Hepatocyte (in vitro differentiated cells): ENCODE data around the gene GPAM. TPM values are rescaled to one million over a fixed set of nuclear protein-coding genes. Genes with fewer than 3 reads are reported as not detected.

Source experiments
- DNase-seq: peaks from one replicate; pipeline ENCODE4 v3.0.0-alpha.2; 2016; ENCODE audit warnings: low spot score
- H2AFZ ChIP-seq: fragments of 200-600 bp; sonication (generic); 2 replicates; pipeline ENCODE4 v1.6.0; 2016; ENCODE audit warnings: antibody characterized with exemption, mild to moderate bottlenecking
- H3K27ac ChIP-seq: fragments of 200-600 bp; sonication (generic); 2 replicates; pipeline ENCODE4 v1.5.1; 2016; ENCODE audit warnings: mild to moderate bottlenecking
- H3K27me3 ChIP-seq: fragments of 200-600 bp; sonication (generic); 2 replicates; pipeline ENCODE4 v1.6.1; 2016
- H3K36me3 ChIP-seq: fragments of 200-600 bp; sonication (generic); replicated peaks from 2 replicates; pipeline ENCODE4 v1.5.1; 2016; ENCODE audit warnings: low read depth; ENCODE audit not compliant: insufficient read depth
- H3K4me1 ChIP-seq: fragments of 200-600 bp; sonication (generic); 2 replicates; pipeline ENCODE4 v1.5.1; 2016; ENCODE audit warnings: mild to moderate bottlenecking, moderate library complexity; ENCODE audit not compliant: insufficient read depth
- H3K4me2 ChIP-seq: fragments of 200-600 bp; sonication (generic); 2 replicates; pipeline ENCODE4 v1.6.0; 2016
- H3K4me3 ChIP-seq: fragments of 200-600 bp; sonication (generic); 2 replicates; pipeline ENCODE4 v1.5.1; 2016; ENCODE audit warnings: mild to moderate bottlenecking
- H3K79me2 ChIP-seq: fragments of 200-600 bp; sonication (generic); 2 replicates; pipeline ENCODE4 v1.6.0; 2017; ENCODE audit warnings: mild to moderate bottlenecking
- H3K9me2 ChIP-seq: fragments of 200-600 bp; sonication (generic); replicated peaks from 2 replicates; pipeline ENCODE4 v1.6.0; 2017; ENCODE audit warnings: mild to moderate bottlenecking; ENCODE audit not compliant: insufficient read depth
- H3K9me3 ChIP-seq: fragments of 200-600 bp; sonication (generic); 2 replicates; pipeline ENCODE4 v1.5.1; 2016; ENCODE audit warnings: low read depth, mild to moderate bottlenecking
- H4K20me1 ChIP-seq: fragments of 200-600 bp; sonication (generic); 2 replicates; pipeline ENCODE4 v1.6.0; 2016; ENCODE audit warnings: mild to moderate bottlenecking; ENCODE audit not compliant: insufficient read depth, poor library complexity, severe bottlenecking
- CTCF ChIP-seq: fragments of 200-600 bp; sonication (generic); IDR thresholded peaks from 2 replicates; pipeline ENCODE4 v1.5.1; 2016; ENCODE audit warnings: antibody characterized with exemption, mild to moderate bottlenecking; ENCODE audit not compliant: poor library complexity
- EZH2 ChIP-seq: fragments of 200-600 bp; sonication (generic); IDR thresholded peaks from 2 replicates; pipeline ENCODE4 v1.6.1; 2016; ENCODE audit warnings: antibody characterized with exemption, mild to moderate bottlenecking, borderline replicate concordance
- EZH2phosphoT487 ChIP-seq: fragments of 200-600 bp; sonication (generic); IDR thresholded peaks from one replicate; pipeline ENCODE4 v1.6.1; 2018; ENCODE audit warnings: antibody characterized with exemption, mild to moderate bottlenecking, low read depth, moderate library complexity; ENCODE audit not compliant: unreplicated experiment, severe bottlenecking
- WGBS: methylation state at CpG from one replicate; pipeline ENCODE4 v1.1.6; 2016; ENCODE audit warnings: low lambda C conversion rate; ENCODE audit errors: missing lambda C conversion rate; 5-methylcytosine and 5-hydroxymethylcytosine counted together
- polyA plus RNA-seq: library from polyadenylated mRNA; unstranded; fragments of >200 nt; fragmentation: Nextera tagmentation; extraction: Ambion mirVana; gene quantifications from 2 replicates; pipeline ENCODE4 v1.2.1, GENCODE V29; 2016
- total RNA-seq: library from RNA; depleted of rRNA; stranded (reverse); fragments of >200 nt; gene quantifications from 2 replicates; pipeline ENCODE4 v1.2.3, GENCODE V29; 2014

GPAM gene
- total and polyA plus RNA-seq, 2 experiments from 2014 or later = 7.8 to 49.2 TPM

DNA sequence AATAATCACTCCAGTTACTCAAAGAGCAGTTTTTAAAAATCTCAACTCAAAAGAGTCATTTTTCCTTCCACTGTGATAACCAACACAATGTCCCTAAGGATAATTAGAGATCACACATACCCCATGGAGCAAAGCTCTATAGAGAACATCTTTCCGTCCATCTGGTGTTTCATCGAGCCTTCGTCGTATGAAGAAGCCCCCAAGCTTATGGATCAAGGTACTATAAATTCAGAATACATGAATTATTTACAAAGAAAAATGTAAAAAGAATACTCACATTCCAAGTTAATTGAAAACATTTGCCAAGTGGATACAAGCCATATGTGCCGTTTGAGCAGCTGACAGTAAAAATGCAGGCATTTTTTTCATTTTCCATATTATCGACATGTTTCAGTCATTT, 14.8 kb downstream of the GPAM start:
- TF ChIP-seq EZH2phosphoT487 (no peak), EZH2 (no peak), CTCF (no peak)
- no peak for DNase-seq
- no peaks in the 10 kb centered on the region for H4K20me1 ChIP-seq
- H3K9me2 ChIP-seq = no peaks in the 10 kb centered on the region
- H3K27ac ChIP-seq = no peak overlapping the region
- WGBS = 74% methylated on average over 6 of the region's 6 CpGs
- no peak overlapping the region for H2AFZ ChIP-seq
- H3K4me2 ChIP-seq = no peak overlapping the region
- H3K27me3 ChIP-seq = no peaks in the 10 kb centered on the region
- H3K79me2 ChIP-seq = no peaks in the 10 kb centered on the region
- H3K4me3 ChIP-seq = no peak overlapping the region
- H3K36me3 ChIP-seq = peaks cover 3% of the 10 kb centered on the region
- no peaks in the 10 kb centered on the region for H3K4me1 ChIP-seq
- no peaks in the 10 kb centered on the region for H3K9me3 ChIP-seq

DNA sequence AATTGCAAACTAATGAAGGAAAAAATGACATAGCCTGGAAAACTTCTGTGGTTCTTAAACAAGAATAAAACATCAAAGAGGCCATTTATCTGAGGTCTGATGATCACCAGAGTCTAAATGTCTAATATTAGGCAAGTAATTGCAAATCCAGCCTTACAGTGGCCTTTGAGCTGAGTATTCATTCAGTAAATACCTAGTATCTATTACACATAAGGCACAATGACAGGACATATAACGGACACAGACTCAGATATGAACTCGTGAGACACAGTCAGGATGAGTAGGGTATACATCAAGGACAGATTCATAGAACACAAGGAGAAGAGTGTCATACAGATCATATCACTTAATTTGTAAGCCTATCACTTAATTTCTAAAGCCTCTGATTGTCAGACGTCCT, 16.8 kb downstream of the GPAM start:
- Histone ChIP-seq H3K36me3 (peaks cover 3% of the 10 kb centered on the region), H3K9me3 (no peaks in the 10 kb centered on the region), H3K4me2 (no peak overlapping the region), H3K4me3 (no peak overlapping the region), H3K79me2 (no peaks in the 10 kb centered on the region), H2AFZ (no peak overlapping the region), H3K27me3 (no peaks in the 10 kb centered on the region), H3K9me2 (no peaks in the 10 kb centered on the region), H3K27ac (no peak overlapping the region), H4K20me1 (no peaks in the 10 kb centered on the region), H3K4me1 (no peaks in the 10 kb centered on the region)
- TF ChIP-seq EZH2phosphoT487 (no peak), CTCF (no peak), EZH2 (no peak)
- WGBS = 94% methylated on average over 3 of the region's 3 CpGs
- DNase-seq = no peak

DNA sequence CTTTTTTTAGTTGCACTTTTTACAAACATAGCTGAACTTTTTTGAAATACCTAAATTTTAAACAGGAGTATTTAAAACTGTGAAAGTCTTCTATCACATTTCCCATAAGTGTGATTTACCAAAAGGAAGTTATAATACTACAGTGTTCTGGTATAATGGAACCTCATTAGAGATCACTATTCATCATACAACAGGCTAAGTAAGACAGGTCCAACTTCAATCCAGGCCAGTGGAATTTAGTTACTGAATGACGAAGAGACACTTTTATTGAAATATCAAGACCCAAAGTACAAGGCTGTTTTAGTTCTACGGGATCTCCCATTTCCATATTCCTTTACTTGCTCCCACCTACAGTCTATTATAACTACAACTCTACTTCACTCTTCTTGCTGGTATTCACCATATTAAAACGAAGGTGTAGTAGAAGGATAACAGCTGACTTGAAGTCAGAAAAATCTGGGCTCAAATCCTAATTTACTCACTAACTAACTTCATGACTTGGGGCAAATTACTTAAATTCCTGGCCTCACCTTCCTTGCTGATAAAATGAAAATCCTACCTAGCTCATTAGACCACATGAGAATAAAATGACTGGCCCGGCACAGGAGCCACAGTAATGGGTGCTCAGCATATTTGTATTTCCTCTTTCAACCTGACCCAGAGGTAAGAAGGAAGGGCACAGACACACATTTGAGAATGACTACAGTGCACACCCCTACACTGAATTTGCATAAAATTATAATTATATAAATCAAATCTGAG, 21.6 kb downstream of the GPAM start:
- DNase-seq = no peak
- Histone ChIP-seq H3K9me3 (no peaks in the 10 kb centered on the region), H3K27me3 (no peaks in the 10 kb centered on the region), H3K79me2 (no peaks in the 10 kb centered on the region), H2AFZ (no peak overlapping the region), H3K4me1 (no peaks in the 10 kb centered on the region), H3K27ac (no peak overlapping the region), H4K20me1 (no peaks in the 10 kb centered on the region), H3K36me3 (no peaks in the 10 kb centered on the region), H3K4me3 (no peak overlapping the region), H3K4me2 (no peak overlapping the region), H3K9me2 (no peaks in the 10 kb centered on the region)
- TF ChIP-seq CTCF (no peak), EZH2phosphoT487 (no peak), EZH2 (no peak)
- WGBS = 70% methylated on average over 4 of the region's 4 CpGs
